Naive thymus-derived CD4-positive, alpha-beta T cell (primary cell): ENCODE measurements around the gene ICA1. TPM values are rescaled to one million over a fixed set of nuclear protein-coding genes. Genes with fewer than 3 reads are reported as not detected.

Source experiments
- ATAC-seq: fragments of 150-1000 bp; cut with Tn5 transposase; 2 replicates; pipeline ENCODE4 v1.10.0; 2021; ENCODE audit warnings: mild to moderate bottlenecking, moderate library complexity
- CTCF ChIA-PET: fragments of 350-600 bp; sonication (Branson Sonifier 250); formaldehyde crosslinking; loops from one replicate; lab custom pipeline; 2021; ENCODE audit warnings: antibody characterized with exemption; lab: Charles Lee
- POLR2A ChIA-PET: fragments of 350-600 bp; sonication (Branson Sonifier 250); formaldehyde crosslinking; loops from one replicate; lab custom pipeline; 2021; ENCODE audit warnings: antibody characterized with exemption, inconsistent platforms; lab: Charles Lee
- DNase-seq, 9 donors: peaks; one replicate each; pipeline versions ENCODE4 v3.0.0 to v3.0.0-alpha.2; 2020 to 2022; ENCODE audit warnings: mixed read lengths in 1 of 9
- H3K27ac ChIP-seq: one replicate; pipeline ENCODE4 v1.7.0; 2013; ENCODE audit warnings: mild to moderate bottlenecking, low read depth, low read length, moderate library complexity
- H3K27me3 ChIP-seq, 2 donors: one replicate each; pipeline ENCODE4 v1.7.0; 2013; ENCODE audit warnings: low read length in 2 of 2, mild to moderate bottlenecking in 2 of 2, moderate library complexity in 2 of 2; ENCODE audit not compliant: control insufficient read depth in 2 of 2, insufficient read depth in 2 of 2
- H3K36me3 ChIP-seq, 3 experiments: 1 replicate in 2 of 3; 2 replicates in 1 of 3; pipeline ENCODE4 v1.7.0; 2013; ENCODE audit warnings: low read length in 3 of 3, mild to moderate bottlenecking in 3 of 3, moderate library complexity in 1 of 3; ENCODE audit not compliant: insufficient read depth in 3 of 3, control insufficient read depth in 2 of 3
- H3K4me1 ChIP-seq, 2 donors: one replicate each; pipeline ENCODE4 v1.7.0; 2013; ENCODE audit warnings: low read length in 2 of 2, mild to moderate bottlenecking in 2 of 2, moderate library complexity in 1 of 2; ENCODE audit not compliant: control insufficient read depth in 2 of 2, insufficient read depth in 2 of 2
- H3K4me3 ChIP-seq: 2 replicates; pipeline ENCODE4 v1.7.0; 2013; ENCODE audit warnings: mild to moderate bottlenecking, low read length
- H3K9me3 ChIP-seq, 3 experiments: 1 replicate in 2 of 3; 2 replicates in 1 of 3; pipeline ENCODE4 v1.7.0; 2013; ENCODE audit warnings: low read length in 3 of 3; ENCODE audit not compliant: control insufficient read depth in 2 of 3
- H3K27ac Mint-ChIP-seq, 9 donors: one replicate each; pipeline ENCODE4 v1.8.0; 2020 to 2022; ENCODE audit warnings: mixed read lengths in 9 of 9, mild to moderate bottlenecking in 8 of 9, moderate library complexity in 5 of 9, inconsistent platforms in 2 of 9
- H3K27me3 Mint-ChIP-seq, 5 donors: one replicate each; pipeline ENCODE4 v1.8.0; 2021 to 2022; ENCODE audit warnings: mixed read lengths in 5 of 5, mild to moderate bottlenecking in 1 of 5
- H3K36me3 Mint-ChIP-seq, 5 donors: one replicate each; pipeline ENCODE4 v1.8.0; 2020 to 2022; ENCODE audit warnings: mixed read lengths in 5 of 5, mild to moderate bottlenecking in 3 of 5, inconsistent platforms in 1 of 5
- H3K4me1 Mint-ChIP-seq, 7 donors: one replicate each; pipeline ENCODE4 v1.8.0; 2020 to 2022; ENCODE audit warnings: mixed read lengths in 7 of 7, mild to moderate bottlenecking in 3 of 7, inconsistent platforms in 1 of 7
- H3K4me3 Mint-ChIP-seq, 10 donors: one replicate each; pipeline ENCODE4 v1.8.0; 2020 to 2022; ENCODE audit warnings: mild to moderate bottlenecking in 10 of 10, mixed read lengths in 10 of 10, moderate library complexity in 6 of 10, inconsistent platforms in 2 of 10
- H3K9me3 Mint-ChIP-seq, 11 donors: one replicate each; pipeline ENCODE4 v1.8.0; 2020 to 2022; ENCODE audit warnings: mixed read lengths in 11 of 11, mild to moderate bottlenecking in 4 of 11, inconsistent platforms in 1 of 11, moderate library complexity in 1 of 11
- intact Hi-C, 2 donors: fragments of 100-400 bp; cut with micrococcal nuclease; formaldehyde crosslinking; loops; one replicate each; pipeline ENCODE4 v1.15.1; 2023
- polyA plus RNA-seq, 2 donors: library from polyadenylated mRNA; unstranded; fragments of 300-500 nt; fragmentation: Illumina TruSeq; gene quantifications; one replicate each; pipeline ENCODE4 v1.2.3, GENCODE V29; 2021
- total RNA-seq, 6 experiments: library from RNA in 5 of 6; stranded (reverse) in 5 of 6; gene quantifications; 1 replicate in 5 of 6; 2 replicates in 1 of 6; pipeline ENCODE4 v1.2.3 and lab custom pipeline; 2021 to 2026

Gene ICA1
- total and polyA plus RNA-seq, 7 experiments from 2014 or later, result 0.46 to 5.8 (median 2.1) TPM; not detected in 1

GRCh38 chr7:8284606-8285005 lies 22.6 kb upstream of the ICA1 start:
- peaks cover 0 to 1% (median 0%) of the 10 kb centered on the region in 11 donors for H3K9me3 Mint-ChIP-seq
- H3K27me3 Mint-ChIP-seq, result peaks cover 0 to 10% (median 9%) of the 10 kb centered on the region in 5 donors
- no peak overlapping the region for H3K4me3 Mint-ChIP-seq
- H3K36me3 Mint-ChIP-seq, result no peaks in the 10 kb centered on the region
- DNase-seq (no peak), ATAC-seq (no peak)
- Histone ChIP-seq H3K36me3 (no peaks in the 10 kb centered on the region), H3K4me1 (no peaks in the 10 kb centered on the region), H3K4me3 (no peak overlapping the region), H3K27ac (no peak overlapping the region), H3K9me3 (no peaks in the 10 kb centered on the region), H3K27me3 (no peaks in the 10 kb centered on the region)
- no peak overlapping the region for H3K27ac Mint-ChIP-seq
- CTCF ChIA-PET, result no interaction called here
- intact Hi-C loops, result no loop called here
- no peaks in the 10 kb centered on the region for H3K4me1 Mint-ChIP-seq
- POLR2A ChIA-PET, result no interaction called here

GRCh38 chr7:8283968-8284367 lies 22.0 kb upstream of the ICA1 start:
- Histone ChIP-seq H3K36me3 (no peaks in the 10 kb centered on the region), H3K9me3 (no peaks in the 10 kb centered on the region), H3K4me3 (no peak overlapping the region), H3K27me3 (no peaks in the 10 kb centered on the region), H3K27ac (no peak overlapping the region), H3K4me1 (no peaks in the 10 kb centered on the region)
- no peak for DNase-seq
- Mint-ChIP-seq H3K27me3 (peaks cover 0 to 12% (median 9%) of the 10 kb centered on the region in 5 donors), H3K4me1 (no peaks in the 10 kb centered on the region), H3K9me3 (peaks cover 0 to 1% (median 0%) of the 10 kb centered on the region in 11 donors), H3K27ac (no peak overlapping the region), H3K4me3 (no peak overlapping the region), H3K36me3 (no peaks in the 10 kb centered on the region)
- ATAC-seq, result no peak
- ChIA-PET CTCF (no interaction called here), POLR2A (no interaction called here)
- intact Hi-C loops, result no loop called here

- Mint-ChIP-seq H3K36me3 (no peaks in the 10 kb centered on the region), H3K27ac (no peak overlapping the region), H3K4me3 (no peak overlapping the region), H3K27me3 (peaks cover 0 to 8% (median 4%) of the 10 kb centered on the region in 5 donors), H3K9me3 (peaks cover 0 to 1% (median 0%) of the 10 kb centered on the region in 11 donors), H3K4me1 (no peaks in the 10 kb centered on the region)
- Histone ChIP-seq H3K4me3 (no peak overlapping the region), H3K36me3 (no peaks in the 10 kb centered on the region), H3K9me3 (no peaks in the 10 kb centered on the region), H3K4me1 (no peaks in the 10 kb centered on the region), H3K27me3 (no peaks in the 10 kb centered on the region), H3K27ac (no peak overlapping the region)
- ChIA-PET CTCF (no interaction called here), POLR2A (no interaction called here)
- intact Hi-C loops, result no loop called here
- ATAC-seq (no peak), DNase-seq (no peak)
Measured at GRCh38 chr7:8282871-8283270, 20.9 kb upstream of the ICA1 start.

- Mint-ChIP-seq H3K27ac (no peak overlapping the region), H3K9me3 (peaks cover 0 to 1% (median 0%) of the 10 kb centered on the region in 11 donors), H3K4me1 (no peaks in the 10 kb centered on the region), H3K36me3 (no peaks in the 10 kb centered on the region), H3K27me3 (peaks cover 0 to 7% (median 3%) of the 10 kb centered on the region in 5 donors), H3K4me3 (no peak overlapping the region)
- Histone ChIP-seq H3K36me3 (no peaks in the 10 kb centered on the region), H3K27me3 (no peaks in the 10 kb centered on the region), H3K9me3 (no peaks in the 10 kb centered on the region), H3K27ac (no peak overlapping the region), H3K4me3 (no peak overlapping the region), H3K4me1 (no peaks in the 10 kb centered on the region)
- ChIA-PET POLR2A (interaction anchor here (0.6 kb wide), 1 partner anchor 239 kb away, joined by 7 read pairs; no protein-coding TSS in a partner anchor), CTCF (no interaction called here)
- intact Hi-C loops, result no loop called here
- DNase-seq, result no peak
- no peak for ATAC-seq
Measured at GRCh38 chr7:8282162-8282561, 20.2 kb upstream of the ICA1 start.

- no peaks in the 10 kb centered on the region for H3K36me3 Mint-ChIP-seq
- H3K4me1 Mint-ChIP-seq, result peaks cover 0 to 3% (median 0%) of the 10 kb centered on the region in 7 donors
- no peaks in the 10 kb centered on the region for H3K27me3 ChIP-seq
- no peaks in the 10 kb centered on the region for H3K36me3 ChIP-seq
- no peak overlapping the region for H3K27ac Mint-ChIP-seq
- no peak overlapping the region for H3K27ac ChIP-seq
- no peaks in the 10 kb centered on the region for H3K4me1 ChIP-seq
- CTCF ChIA-PET, result no interaction called here
- H3K9me3 Mint-ChIP-seq, result peaks cover 0 to 2% (median 0%) of the 10 kb centered on the region in 11 donors
- POLR2A ChIA-PET, result no interaction called here
- H3K4me3 ChIP-seq, result no peak overlapping the region
- no peak overlapping the region for H3K4me3 Mint-ChIP-seq
- ATAC-seq, result no peak
- intact Hi-C loops, result no loop called here
- no peaks in the 10 kb centered on the region for H3K9me3 ChIP-seq
- DNase-seq, result no peak
- H3K27me3 Mint-ChIP-seq, result peaks cover 0 to 11% (median 5%) of the 10 kb centered on the region in 5 donors
Measured at GRCh38 chr7:8278183-8278582, 16.2 kb upstream of the ICA1 start.

GRCh38 chr7:8277394-8277982 lies 15.5 kb upstream of the ICA1 start:
- Histone ChIP-seq H3K9me3 (no peaks in the 10 kb centered on the region), H3K36me3 (no peaks in the 10 kb centered on the region), H3K4me3 (no peak overlapping the region), H3K4me1 (no peaks in the 10 kb centered on the region), H3K27me3 (no peaks in the 10 kb centered on the region), H3K27ac (no peak overlapping the region)
- H3K4me3 Mint-ChIP-seq, result no peak overlapping the region
- H3K36me3 Mint-ChIP-seq, result no peaks in the 10 kb centered on the region
- H3K27ac Mint-ChIP-seq, result no peak overlapping the region
- peaks cover 0 to 13% (median 5%) of the 10 kb centered on the region in 5 donors for H3K27me3 Mint-ChIP-seq
- H3K9me3 Mint-ChIP-seq, result peaks cover 0 to 4% (median 0%) of the 10 kb centered on the region in 11 donors
- CTCF ChIA-PET, result no interaction called here
- intact Hi-C loops, result no loop called here
- ATAC-seq (no peak), DNase-seq (no peak)
- POLR2A ChIA-PET, result no interaction called here
- peaks cover 0 to 3% (median 0%) of the 10 kb centered on the region in 7 donors for H3K4me1 Mint-ChIP-seq

- no peaks in the 10 kb centered on the region for H3K36me3 Mint-ChIP-seq
- H3K4me3 Mint-ChIP-seq, result no peak overlapping the region
Measured at GRCh38 chr7:8274589-8274988, 12.6 kb upstream of the ICA1 start.

More at GRCh38 chr7:8274589-8274988, 12.6 kb upstream of the ICA1 start:
- Mint-ChIP-seq H3K27me3 (peaks cover 9 to 25% (median 15%) of the 10 kb centered on the region in 5 donors), H3K4me1 (peaks cover 0 to 3% (median 0%) of the 10 kb centered on the region in 7 donors), H3K9me3 (peaks cover 0 to 4% (median 0%) of the 10 kb centered on the region in 11 donors), H3K27ac (no peak overlapping the region)
- ATAC-seq (no peak), DNase-seq (no peak)
- intact Hi-C loops, result no loop called here
- Histone ChIP-seq H3K36me3 (no peaks in the 10 kb centered on the region), H3K27me3 (no peaks in the 10 kb centered on the region), H3K27ac (no peak overlapping the region), H3K4me3 (no peak overlapping the region), H3K9me3 (no peaks in the 10 kb centered on the region), H3K4me1 (no peaks in the 10 kb centered on the region)
- POLR2A ChIA-PET, result no interaction called here
- CTCF ChIA-PET, result no interaction called here
